Spleen (tissue), 7 donors: ENCODE data around the gene SERBP1.
A peak's percentile ranks its signal among the peaks of the same experiment; 100 is the strongest.

Experiments
- CTCF ChIP-seq, 11 experiments: fragments of 200-600 bp in 7 of 11; fragments of 450-650 bp in 4 of 11; sonication (generic) in 4 of 11; IDR thresholded peaks in 8 of 11; conservative IDR thresholded peaks in 3 of 11; 1 replicate in 7 of 11; 2 replicates in 4 of 11; pipeline versions ENCODE4 v1.4.0 to v1.8.0; 2016 to 2021; ENCODE audit warnings: antibody characterized with exemption in 11 of 11, inconsistent platforms in 4 of 11, mild to moderate bottlenecking in 1 of 11
- POLR2A ChIP-seq, 3 donors: fragments of 450-650 bp; IDR thresholded peaks; one replicate each; pipeline ENCODE4 v1.5.1; 2017; ENCODE audit warnings: antibody characterized with exemption in 3 of 3, mild to moderate bottlenecking in 1 of 3
- POLR2AphosphoS5 ChIP-seq, 3 donors: sonication (generic); formaldehyde crosslinking; IDR thresholded peaks; one replicate each; pipeline ENCODE4 v1.5.1; 2017; ENCODE audit warnings: antibody characterized with exemption in 3 of 3
- donor health status: DM: no; HTN: no; CAD: no; lungs with moderate emphysema.
- donor health status: DM: no; HTN: no; CAD: no.
- donor health status: DM: no; HTN: no; CAD: no.

GRCh38 chr1:67405473-67406245 lies 24.5 kb downstream of the SERBP1 start:
- no peak for TF ChIP-seq CTCF (IDR thresholded peaks at IDR 0.05 in 8 of 11, conservative IDR thresholded peaks at IDR 0.05 in 3 of 11)
- peak in 1 of 3 donors; percentile 17 for TF ChIP-seq POLR2AphosphoS5 (IDR thresholded peaks at IDR 0.05)
- TF ChIP-seq POLR2A (IDR thresholded peaks at IDR 0.05) = no peak
